GM12878 (cell line): ENCODE measurements around the gene INF2. TPM values are rescaled to one million over a fixed set of nuclear protein-coding genes. Genes with fewer than 3 reads are reported as not detected.

Experiments used
- ATAC-seq: fragments of 200-7000 bp; cut with Tn5 transposase; 3 replicates; pipeline ENCODE4 v1.9.1; 2020; ENCODE audit warnings: mild to moderate bottlenecking, moderate library complexity
- BruUV-seq: library from RNA; stranded (reverse); fragments of 400-500 nt; replicated peaks from 2 replicates; lab custom pipeline; 2021; lab: Mats Ljungman, UMichigan
- CTCF ChIA-PET: fragments of 300-600 bp; sonication (Branson Sonifier 250); formaldehyde crosslinking; extraction: SDS; loops from one replicate; lab custom pipeline; 2021; ENCODE audit warnings: inconsistent platforms; lab: Yijun Ruan, JAX
- POLR2A ChIA-PET: fragments of 350-600 bp; formaldehyde crosslinking; extraction: SDS; loops from one replicate; lab custom pipeline; 2021; ENCODE audit warnings: inconsistent platforms; lab: Charles Lee
- RAD21 ChIA-PET: fragments of 300-600 bp; sonication (Branson Sonifier 250); formaldehyde crosslinking; loops from one replicate; lab custom pipeline; 2023; ENCODE audit warnings: antibody characterized with exemption; ENCODE audit not compliant: unreplicated experiment; lab: Charles Lee
- SMC1A ChIA-PET: fragments of 300-600 bp; sonication (Branson Sonifier 250); formaldehyde crosslinking; loops from one replicate; lab custom pipeline; 2023; ENCODE audit not compliant: unreplicated experiment, uncharacterized antibody; lab: Charles Lee
- DNase-seq: peaks from one replicate; pipeline ENCODE4 v3.0.0-alpha.2; 2011; ENCODE audit warnings: low read depth, low spot score
- FAIRE-seq: peaks from 3 replicates; lab custom pipeline; 2011; peaks lifted over from hg19 to GRCh38; lab: Jason Lieb, UNC
- H2AFZ ChIP-seq: 2 replicates; pipeline ENCODE4 v1.6.0; 2011; ENCODE audit warnings: low read depth, low read length, control low read depth; ENCODE audit not compliant: control insufficient read depth
- H3K27ac ChIP-seq: 2 replicates; pipeline ENCODE4 v1.5.1; 2011; ENCODE audit warnings: control low read depth; ENCODE audit not compliant: control insufficient read depth, insufficient read depth
- H3K27me3 ChIP-seq, 2 experiments: replicated peaks in 1 of 2; 2 replicates each; pipeline versions ENCODE4 v1.6.0 to v1.6.1; 2011; ENCODE audit warnings: low read length in 1 of 2; ENCODE audit not compliant: control insufficient read depth in 2 of 2, insufficient read depth in 2 of 2
- H3K36me3 ChIP-seq, 2 experiments: 2 replicates each; pipeline ENCODE4 v1.5.1; 2011; ENCODE audit warnings: low read length in 1 of 2; ENCODE audit not compliant: control insufficient read depth in 2 of 2, insufficient read depth in 2 of 2
- H3K4me1 ChIP-seq: 2 replicates; pipeline ENCODE4 v1.6.1; 2011; ENCODE audit warnings: mild to moderate bottlenecking, low read length, moderate library complexity, mixed read lengths; ENCODE audit not compliant: control insufficient read depth, insufficient read depth
- H3K4me2 ChIP-seq: 2 replicates; pipeline ENCODE4 v1.6.0; 2011; ENCODE audit warnings: control low read depth; ENCODE audit not compliant: control insufficient read depth, insufficient read depth
- H3K4me3 ChIP-seq: fragments of 200-600 bp; sonication (generic); 2 replicates; pipeline ENCODE4 v1.5.1; 2016
- H3K79me2 ChIP-seq: 2 replicates; pipeline ENCODE4 v1.6.0; 2011; ENCODE audit warnings: low read length; ENCODE audit not compliant: control insufficient read depth, insufficient read depth
- H3K9ac ChIP-seq: 2 replicates; pipeline ENCODE4 v1.8.0; 2011; ENCODE audit warnings: low read length, control low read depth, mixed read lengths; ENCODE audit not compliant: control insufficient read depth, insufficient read depth
- H3K9me3 ChIP-seq: replicated peaks from 3 replicates; pipeline ENCODE4 v1.5.1; 2011; ENCODE audit warnings: mild to moderate bottlenecking, low read length; ENCODE audit not compliant: control insufficient read depth, insufficient read depth
- H4K20me1 ChIP-seq: 2 replicates; pipeline ENCODE4 v1.6.0; 2011; ENCODE audit not compliant: control insufficient read depth, insufficient read depth
- EP300 ChIP-seq, 2 experiments: fragments of 150-350 bp in 1 of 2; IDR thresholded peaks; 2 replicates each; pipeline ENCODE4 v1.6.1; 2011 to 2012; ENCODE audit warnings: low read depth in 2 of 2, low read length in 2 of 2, borderline replicate concordance in 1 of 2, improper control_type of control experiment in 1 of 2, inconsistent platforms in 1 of 2; ENCODE audit not compliant: control insufficient read depth in 1 of 2
- ZNF687 ChIP-seq: fragments of 450-650 bp; IDR thresholded peaks from 2 replicates; pipeline ENCODE4 v1.6.1; 2017; ENCODE audit warnings: mild to moderate bottlenecking, moderate library complexity
- ZSCAN29 ChIP-seq: fragments of 450-650 bp; IDR thresholded peaks from 2 replicates; pipeline ENCODE4 v1.6.1; 2017; ENCODE audit warnings: mild to moderate bottlenecking, moderate library complexity
- WGBS: methylation state at CpG from one replicate; pipeline ENCODE4 v1.1.6; 2016; ENCODE audit warnings: low lambda C conversion rate; ENCODE audit not compliant: insufficient replicate concordance, insufficient coverage; ENCODE audit errors: missing lambda C conversion rate; 5-methylcytosine and 5-hydroxymethylcytosine counted together
- in situ Hi-C: fragments of 300-500 bp; cut with MboI; formaldehyde crosslinking; loops from 9 replicates; pipeline ENCODE4 v1.14.3; 2018; ENCODE audit warnings: mixed read lengths
- intact Hi-C: fragments of 100-400 bp; cut with micrococcal nuclease; formaldehyde crosslinking; loops from one replicate; pipeline ENCODE4 v1.14.2; 2022; ENCODE audit not compliant: unreplicated experiment
- polyA plus RNA-seq, 11 experiments: library from polyadenylated mRNA; depleted of rRNA in 4 of 11; unstranded in 6 of 11; stranded (reverse) in 5 of 11; fragments of >200 nt; fragmentation: Nextera tagmentation in 4 of 11; fragmentation: Illumina TruSeq in 1 of 11; extraction: Ambion mirVana in 4 of 11; extraction: Trizol in 1 of 11; gene quantifications; 1 replicate in 1 of 11; 2 replicates in 10 of 11; pipeline versions ENCODE4 v1.2.1 to v1.2.3, GENCODE V29; 2011 to 2016; ENCODE audit warnings: inconsistent platforms in 2 of 11, missing spikeins in 2 of 11, low read depth in 1 of 11
- total RNA-seq, 4 experiments: library from RNA; depleted of rRNA in 3 of 4; stranded (reverse); fragments of >200 nt in 3 of 4; fragmentation: Illumina TruSeq in 1 of 4; extraction: Trizol in 1 of 4; gene quantifications; 2 replicates each; pipeline versions ENCODE4 v1.2.1 to v1.2.3, GENCODE V29; 2013 to 2021

INF2 gene
- total and polyA plus RNA-seq, 10 of the 15 experiments (the other 5 are each of a cell fraction or from before 2014, with no cell fraction given), result 0.72 to 43.2 (median 8.3) TPM

- ChIA-PET RAD21 (no interaction called here), POLR2A (no interaction called here), CTCF (interaction anchor here (1.3 to 2.1 kb wide), 2 partner anchors 29 to 37 kb away, joined by 3 to 4 read pairs; no protein-coding TSS in a partner anchor), SMC1A (interaction anchor here (1.1 kb wide), 2 partner anchors 9 to 36 kb away, joined by 3 read pairs; no protein-coding TSS in a partner anchor)
- BruUV-seq, result no TSS peak
- 89% methylated on average over 15 of the region's 15 CpGs for WGBS
- FAIRE-seq, result no peak
- no peak overlapping the region; the same call in 1 of the 2 replicates for H3K9ac ChIP-seq
- peaks cover 31% of the 10 kb centered on the region for H3K79me2 ChIP-seq
- H3K4me1 ChIP-seq, result peaks cover 22% of the 10 kb centered on the region
- H2AFZ ChIP-seq, result no peak overlapping the region
- H3K4me3 ChIP-seq, result no peak overlapping the region
- H3K36me3 ChIP-seq, result peaks cover 0 to 2% of the 10 kb centered on the region in 2 experiments; a peak in 2 of 4 replicates
- no peaks in the 10 kb centered on the region for H3K27me3 ChIP-seq
- no peaks in the 10 kb centered on the region for H3K9me3 ChIP-seq
- ATAC-seq, result no peak
- peak overlapping the region; percentile 25; the same call in 1 of the 2 replicates for H3K4me2 ChIP-seq
- in situ Hi-C loops (no loop called here), intact Hi-C loops (no loop called here)
- DNase-seq, result no peak
- H3K27ac ChIP-seq, result peak overlapping the region; percentile 61; the same call in 1 of the 2 replicates
- H4K20me1 ChIP-seq, result no peaks in the 10 kb centered on the region; the same call in 1 of the 2 replicates
- no peak for TF ChIP-seq ZNF687
- TF ChIP-seq EP300 (IDR thresholded peaks at IDR 0.05; ENCODE audit: borderline replicate concordance in 1 of 2, control insufficient read depth in 1 of 2, low read depth in 2 of 2, low read length in 2 of 2), result no peak
- no peak for TF ChIP-seq ZSCAN29
Observed at GRCh38 chr14:104694475-104694950, 5.1 kb downstream of the INF2 start.
